NAMALWA (cell line): ENCODE results near the gene MTR.

Source experiments
- DNase-seq: peaks from one replicate; pipeline ENCODE4 v3.0.0-alpha.2; 2015; ENCODE audit warnings: low spot score

Gene MTR

GRCh38 chr1:236779312-236779711 is 15.8 kb upstream of the MTR start:
- no peak for DNase-seq

GRCh38 chr1:236785477-236785876 is 9.6 kb upstream of the MTR start:
- no peak for DNase-seq

GRCh38 chr1:236786453-236786852 is 8.6 kb upstream of the MTR start:
- DNase-seq, result no peak

- DNase-seq, result no peak
Observed at GRCh38 chr1:236794585-236795034, 482 bp upstream of the MTR start.

- peak; percentile 64 for DNase-seq
Observed at GRCh38 chr1:236795757-236796667, 920 bp downstream of the MTR start.

- DNase-seq, result no peak
Observed at GRCh38 chr1:236799001-236799400, 3.9 kb downstream of the MTR start.

- no peak for DNase-seq
Observed at GRCh38 chr1:236800002-236800620, 5.0 kb downstream of the MTR start.

- no peak for DNase-seq
Observed at GRCh38 chr1:236800623-236801022, 5.5 kb downstream of the MTR start.

- no peak for DNase-seq
Observed at GRCh38 chr1:236802264-236802663, 7.2 kb downstream of the MTR start.

- no peak for DNase-seq
Observed at GRCh38 chr1:236806634-236807033, 11.5 kb downstream of the MTR start.

GRCh38 chr1:236808005-236808404 is 12.9 kb downstream of the MTR start:
- no peak for DNase-seq

GRCh38 chr1:236808564-236809130 is 13.6 kb downstream of the MTR start:
- DNase-seq, result no peak

- no peak for DNase-seq
Observed at GRCh38 chr1:236809148-236809547, 14.1 kb downstream of the MTR start.

GRCh38 chr1:236810018-236810417 is 14.9 kb downstream of the MTR start:
- no peak for DNase-seq

GRCh38 chr1:236812334-236813030 is 17.4 kb downstream of the MTR start:
- no peak for DNase-seq

- DNase-seq, result no peak
Observed at GRCh38 chr1:236815941-236816340, 20.8 kb downstream of the MTR start.

GRCh38 chr1:236819856-236820255 is 24.8 kb downstream of the MTR start:
- no peak for DNase-seq

- no peak for DNase-seq
Observed at GRCh38 chr1:236821091-236821627, 26.1 kb downstream of the MTR start.

GRCh38 chr1:236823559-236823958 is 28.5 kb downstream of the MTR start:
- no peak for DNase-seq

GRCh38 chr1:236829085-236829484 is 34.0 kb downstream of the MTR start:
- DNase-seq, result no peak

GRCh38 chr1:236830116-236830515 is 35.0 kb downstream of the MTR start:
- no peak for DNase-seq

- no peak for DNase-seq
Observed at GRCh38 chr1:236830560-236830959, 35.5 kb downstream of the MTR start.
